ENCODE data around the gene ESCO1.

DNA sequence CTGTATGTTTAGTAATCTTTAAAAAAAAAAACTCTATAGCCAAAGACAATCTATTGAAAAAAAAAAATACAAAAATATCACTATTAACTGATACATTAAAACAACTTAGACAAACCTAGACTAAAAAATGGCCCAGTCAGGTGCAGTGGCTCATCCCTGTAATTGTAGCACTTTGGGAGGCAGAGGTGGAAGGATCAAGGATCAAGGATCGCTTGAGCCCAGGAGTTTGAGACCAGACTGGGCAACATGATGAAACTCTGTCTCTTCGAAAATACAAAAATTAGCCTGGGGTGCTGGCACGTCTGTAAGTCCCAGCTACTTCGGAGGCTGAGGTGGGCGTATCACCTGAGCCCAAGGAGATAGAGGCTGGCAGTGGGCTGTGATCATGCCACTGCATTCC is 16.1 kb downstream of the ESCO1 start:
- TF ChIP-seq, protein P1, sequence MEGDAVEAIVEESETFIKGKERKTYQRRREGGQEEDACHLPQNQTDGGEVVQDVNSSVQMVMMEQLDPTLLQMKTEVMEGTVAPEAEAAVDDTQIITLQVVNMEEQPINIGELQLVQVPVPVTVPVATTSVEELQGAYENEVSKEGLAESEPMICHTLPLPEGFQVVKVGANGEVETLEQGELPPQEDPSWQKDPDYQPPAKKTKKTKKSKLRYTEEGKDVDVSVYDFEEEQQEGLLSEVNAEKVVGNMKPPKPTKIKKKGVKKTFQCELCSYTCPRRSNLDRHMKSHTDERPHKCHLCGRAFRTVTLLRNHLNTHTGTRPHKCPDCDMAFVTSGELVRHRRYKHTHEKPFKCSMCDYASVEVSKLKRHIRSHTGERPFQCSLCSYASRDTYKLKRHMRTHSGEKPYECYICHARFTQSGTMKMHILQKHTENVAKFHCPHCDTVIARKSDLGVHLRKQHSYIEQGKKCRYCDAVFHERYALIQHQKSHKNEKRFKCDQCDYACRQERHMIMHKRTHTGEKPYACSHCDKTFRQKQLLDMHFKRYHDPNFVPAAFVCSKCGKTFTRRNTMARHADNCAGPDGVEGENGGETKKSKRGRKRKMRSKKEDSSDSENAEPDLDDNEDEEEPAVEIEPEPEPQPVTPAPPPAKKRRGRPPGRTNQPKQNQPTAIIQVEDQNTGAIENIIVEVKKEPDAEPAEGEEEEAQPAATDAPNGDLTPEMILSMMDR (conservative IDR thresholded peaks at IDR 0.05; ENCODE audit: low read length): no peak
- no peak for TF ChIP-seq EZH2phosphoT487 (IDR thresholded peaks at IDR 0.05; ENCODE audit: borderline replicate concordance, low read depth, low read length)
